Upper lobe of left lung (tissue), 6 donors: ENCODE results near the gene ATP5MC3. TPM values are rescaled to one million over a fixed set of nuclear protein-coding genes. Genes with fewer than 3 reads are reported as not detected.

Experiments used
- ATAC-seq, 2 donors: fragments of 200-7000 bp; cut with Tn5 transposase; one replicate each; pipeline ENCODE4 v1.9.1; 2022; ENCODE audit warnings: mild to moderate bottlenecking in 2 of 2, moderate library complexity in 2 of 2; ENCODE audit not compliant: low FRiP score in 2 of 2
- DNase-seq, 2 donors: peaks; one replicate each; pipeline ENCODE4 v3.0.0-alpha.2; 2019 to 2020
- H3K27ac ChIP-seq, 4 donors: fragments of 200-600 bp; sonication (generic); one replicate each; pipeline ENCODE4 v1.5.1; 2016 to 2019
- H3K27me3 ChIP-seq, 4 donors: fragments of 200-600 bp; sonication (generic); one replicate each; pipeline ENCODE4 v1.5.1; 2017 to 2019
- H3K36me3 ChIP-seq, 4 donors: fragments of 200-600 bp; sonication (generic); one replicate each; pipeline ENCODE4 v1.5.1; 2016 to 2019
- H3K4me1 ChIP-seq, 4 donors: fragments of 200-600 bp; sonication (generic); one replicate each; pipeline ENCODE4 v1.5.1; 2018 to 2019
- H3K4me3 ChIP-seq, 4 donors: fragments of 200-600 bp; sonication (generic); one replicate each; pipeline ENCODE4 v1.5.1; 2017 to 2019; ENCODE audit warnings: mild to moderate bottlenecking in 2 of 4, moderate library complexity in 1 of 4
- H3K9me3 ChIP-seq, 4 donors: fragments of 200-600 bp; sonication (generic); one replicate each; pipeline ENCODE4 v1.5.1; 2018 to 2019
- CTCF ChIP-seq, 6 experiments: fragments of 450-650 bp in 4 of 6; fragments of 200-600 bp in 2 of 6; sonication (generic) in 2 of 6; IDR thresholded peaks; one replicate each; pipeline ENCODE4 v1.5.1; 2016 to 2019; ENCODE audit warnings: antibody characterized with exemption in 6 of 6
- EP300 ChIP-seq, 4 donors: sonication (generic); formaldehyde crosslinking; IDR thresholded peaks; one replicate each; pipeline ENCODE4 v1.5.1; 2017; ENCODE audit warnings: antibody characterized with exemption in 4 of 4, control low read depth in 2 of 4
- POLR2A ChIP-seq, 4 donors: fragments of 450-650 bp; IDR thresholded peaks; one replicate each; pipeline ENCODE4 v1.5.1; 2016 to 2017; ENCODE audit warnings: antibody characterized with exemption in 4 of 4, mild to moderate bottlenecking in 2 of 4
- POLR2AphosphoS5 ChIP-seq, 2 donors: sonication (generic); formaldehyde crosslinking; IDR thresholded peaks; one replicate each; pipeline ENCODE4 v1.5.1; 2017; ENCODE audit warnings: antibody characterized with exemption in 2 of 2
- WGBS, 2 donors: methylation state at CpG; one replicate each; pipeline ENCODE4 v1.1.5; 2017 to 2018; 5-methylcytosine and 5-hydroxymethylcytosine counted together
- total RNA-seq, 6 donors: library from RNA; depleted of rRNA in 4 of 6; stranded (reverse); fragments of >200 nt in 4 of 6; gene quantifications; one replicate each; pipeline versions ENCODE4 v1.1.0 to v1.2.1, GENCODE V29; 2016 to 2021
- donor health status: DM: no; HTN: no; CAD: no; lungs with moderate emphysema.
- donor health status: DM: no; HTN: yes; CAD: no; lungs with severe emphysema.

The ATP5MC3 gene
- total RNA-seq, 6 donors from 2014 or later: 14.8 to 164 (median 107) TPM

GRCh38 chr2:175136334-175137215, 44.9 kb downstream of the ATP5MC3 start:
- Histone ChIP-seq H3K36me3 (peaks cover 0 to 34% (median 0%) of the 10 kb centered on the region in 4 donors), H3K9me3 (no peaks in the 10 kb centered on the region), H3K27me3 (no peaks in the 10 kb centered on the region), H3K4me1 (no peaks in the 10 kb centered on the region), H3K4me3 (no peak overlapping the region), H3K27ac (no peak overlapping the region)
- no peak for DNase-seq
- no peak for ATAC-seq
- no peak for TF ChIP-seq EP300 (IDR thresholded peaks at IDR 0.05)
- TF ChIP-seq POLR2A (IDR thresholded peaks at IDR 0.05): no peak
- TF ChIP-seq CTCF (IDR thresholded peaks at IDR 0.05): no peak
- no peak for TF ChIP-seq POLR2AphosphoS5 (IDR thresholded peaks at IDR 0.05)

GRCh38 chr2:175135862-175136261, 45.6 kb downstream of the ATP5MC3 start:
- no peaks in the 10 kb centered on the region for H3K9me3 ChIP-seq
- peaks cover 0 to 31% (median 0%) of the 10 kb centered on the region in 4 donors for H3K36me3 ChIP-seq
- WGBS, 2 donors: 68 to 83% methylated on average over 2 of the region's 2 CpGs
- H3K4me3 ChIP-seq: no peak overlapping the region
- no peaks in the 10 kb centered on the region for H3K4me1 ChIP-seq
- H3K27me3 ChIP-seq: no peaks in the 10 kb centered on the region
- DNase-seq: no peak
- H3K27ac ChIP-seq: no peak overlapping the region
- TF ChIP-seq POLR2AphosphoS5 (IDR thresholded peaks at IDR 0.05) (no peak), POLR2A (IDR thresholded peaks at IDR 0.05) (no peak), EP300 (IDR thresholded peaks at IDR 0.05) (no peak), CTCF (IDR thresholded peaks at IDR 0.05) (no peak)
- no peak for ATAC-seq

GRCh38 chr2:175135177-175135576, 46.3 kb downstream of the ATP5MC3 start:
- Histone ChIP-seq H3K4me3 (no peak overlapping the region), H3K27me3 (no peaks in the 10 kb centered on the region), H3K4me1 (no peaks in the 10 kb centered on the region), H3K36me3 (peaks cover 0 to 31% (median 0%) of the 10 kb centered on the region in 4 donors), H3K9me3 (no peaks in the 10 kb centered on the region), H3K27ac (no peak overlapping the region)
- no peak for TF ChIP-seq POLR2A (IDR thresholded peaks at IDR 0.05)
- TF ChIP-seq CTCF (IDR thresholded peaks at IDR 0.05): no peak
- no peak for TF ChIP-seq POLR2AphosphoS5 (IDR thresholded peaks at IDR 0.05)
- TF ChIP-seq EP300 (IDR thresholded peaks at IDR 0.05): no peak
- no peak for ATAC-seq
- no peak for DNase-seq
- 92 to 94% methylated on average over 3 of the region's 3 CpGs for WGBS, 2 donors

GRCh38 chr2:175131252-175131651, 50.3 kb downstream of the ATP5MC3 start:
- no peak for DNase-seq
- TF ChIP-seq CTCF (IDR thresholded peaks at IDR 0.05) (no peak), POLR2A (IDR thresholded peaks at IDR 0.05) (no peak), POLR2AphosphoS5 (IDR thresholded peaks at IDR 0.05) (no peak), EP300 (IDR thresholded peaks at IDR 0.05) (no peak)
- no peak overlapping the region for H3K4me3 ChIP-seq
- H3K36me3 ChIP-seq: peaks cover 0 to 59% (median 5%) of the 10 kb centered on the region in 4 donors
- 80 to 88% methylated on average over 2 of the region's 2 CpGs for WGBS, 2 donors
- no peaks in the 10 kb centered on the region for H3K4me1 ChIP-seq
- H3K27ac ChIP-seq: no peak overlapping the region
- ATAC-seq: no peak
- H3K9me3 ChIP-seq: no peaks in the 10 kb centered on the region
- H3K27me3 ChIP-seq: no peaks in the 10 kb centered on the region
